GM18868 (cell line): ENCODE measurements around the gene BCORL1.

Experiments used
- ATAC-seq: cut with Tn5 transposase; IDR thresholded peaks from one replicate; pipeline ENCODE4 v1.9.1; 2021; ENCODE audit warnings: mild to moderate bottlenecking, moderate library complexity; ENCODE audit not compliant: unreplicated experiment

The BCORL1 gene

GRCh38 chrX:130090364-130090763 lies 107.9 kb downstream of the BCORL1 start:
- no peak for ATAC-seq

- peak; percentile 99 for ATAC-seq
Observed at GRCh38 chrX:130091980-130092522, 109.6 kb downstream of the BCORL1 start.

GRCh38 chrX:130093271-130093670 lies 110.8 kb downstream of the BCORL1 start:
- ATAC-seq = no peak

- ATAC-seq = no peak
Observed at GRCh38 chrX:130094696-130095095, 112.3 kb downstream of the BCORL1 start.

GRCh38 chrX:130095249-130096030 lies 113.0 kb downstream of the BCORL1 start:
- no peak for ATAC-seq

GRCh38 chrX:130097507-130098209 lies 115.2 kb downstream of the BCORL1 start:
- no peak for ATAC-seq

- ATAC-seq = no peak
Observed at GRCh38 chrX:130098210-130098552, 115.7 kb downstream of the BCORL1 start.

- ATAC-seq = no peak
Observed at GRCh38 chrX:130100180-130100579, 117.7 kb downstream of the BCORL1 start.

- no peak for ATAC-seq
Observed at GRCh38 chrX:130103605-130104004, 121.2 kb downstream of the BCORL1 start.

GRCh38 chrX:130105244-130105643 lies 122.8 kb downstream of the BCORL1 start:
- no peak for ATAC-seq

- no peak for ATAC-seq
Observed at GRCh38 chrX:130106071-130106470, 123.6 kb downstream of the BCORL1 start.
